HEK293 (cell line): ENCODE data around the gene PLA2G4A.

Experiments
- CTCF ChIA-PET: fragments of 350-600 bp; formaldehyde crosslinking; extraction: SDS; loops from one replicate; lab custom pipeline; 2021; ENCODE audit warnings: antibody characterized with exemption; lab: Yijun Ruan, JAX
- POLR2A ChIA-PET: fragments of 300-600 bp; formaldehyde crosslinking; extraction: SDS; loops from one replicate; lab custom pipeline; 2020; ENCODE audit warnings: antibody characterized with exemption, inconsistent platforms; lab: Yijun Ruan, JAX
- H3K27ac ChIP-seq: fragments of 200-500 bp; sonication (Bioruptor generic); 2 replicates; pipeline ENCODE4 v1.5.1; 2014; ENCODE audit warnings: low read depth, low read length, control low read depth, inconsistent platforms; ENCODE audit errors: extremely low read depth
- H3K36me3 ChIP-seq, 2 experiments: fragments of 200-500 bp in 1 of 2; sonication (Bioruptor generic) in 1 of 2; 1 replicate in 1 of 2; 2 replicates in 1 of 2; pipeline ENCODE4 v1.5.1; 2014 to 2017; ENCODE audit warnings: inconsistent platforms in 2 of 2, low read length in 2 of 2; ENCODE audit not compliant: control insufficient read depth in 2 of 2, insufficient read depth in 1 of 2
- H3K4me1 ChIP-seq: fragments of 200-500 bp; sonication (Bioruptor generic); 2 replicates; pipeline ENCODE4 v1.5.1; 2014; ENCODE audit warnings: mild to moderate bottlenecking, low read length, inconsistent platforms; ENCODE audit not compliant: control insufficient read depth, insufficient read depth
- H3K4me3 ChIP-seq: 2 replicates; pipeline ENCODE4 v1.5.1; 2011; ENCODE audit warnings: low read depth, mild to moderate bottlenecking, control low read depth, low read length, moderate library complexity
- H3K9me3 ChIP-seq: fragments of 200-500 bp; sonication (Bioruptor generic); 2 replicates; pipeline ENCODE4 v1.5.1; 2014; ENCODE audit warnings: low read depth, low read length, inconsistent platforms; ENCODE audit not compliant: control insufficient read depth, insufficient read depth
- KLF1 ChIP-seq: fragments of 450-650 bp; formaldehyde crosslinking; IDR thresholded peaks from 2 replicates; pipeline ENCODE4 v1.5.1; 2016; ENCODE audit warnings: missing biosample characterization, missing genetic modification characterization
- MEIS1 ChIP-seq: sonication (generic); formaldehyde crosslinking; IDR thresholded peaks from 2 replicates; pipeline ENCODE4 v1.8.1; 2022; ENCODE audit warnings: missing genetic modification reagents, mild to moderate bottlenecking, borderline replicate concordance
- OVOL3 ChIP-seq: fragments of 450-650 bp; formaldehyde crosslinking; IDR thresholded peaks from 2 replicates; pipeline ENCODE4 v1.5.1; 2016; ENCODE audit warnings: missing biosample characterization, missing genetic modification characterization
- PATZ1 ChIP-seq: fragments of 450-650 bp; formaldehyde crosslinking; IDR thresholded peaks from 2 replicates; pipeline ENCODE4 v1.5.1; 2016; ENCODE audit warnings: missing biosample characterization, missing genetic modification characterization
- TCF7L2 ChIP-seq: IDR thresholded peaks from 2 replicates; pipeline ENCODE4 v1.6.1; 2011; ENCODE audit warnings: low read depth, mild to moderate bottlenecking, inconsistent platforms, low read length, moderate library complexity, borderline replicate concordance
- ZBTB10 ChIP-seq: fragments of 450-650 bp; formaldehyde crosslinking; IDR thresholded peaks from 2 replicates; pipeline ENCODE4 v1.5.1; 2016; ENCODE audit warnings: missing biosample characterization, missing genetic modification characterization
- ZBTB48 ChIP-seq: fragments of 450-650 bp; formaldehyde crosslinking; IDR thresholded peaks from 2 replicates; pipeline ENCODE4 v1.5.1; 2016; ENCODE audit warnings: missing biosample characterization, missing genetic modification characterization
- ZBTB49 ChIP-seq: fragments of 450-650 bp; formaldehyde crosslinking; IDR thresholded peaks from 2 replicates; pipeline ENCODE4 v1.5.1; 2016; ENCODE audit warnings: missing biosample characterization, missing genetic modification characterization, low read depth
- ZBTB6 ChIP-seq: fragments of 450-650 bp; formaldehyde crosslinking; IDR thresholded peaks from 2 replicates; pipeline ENCODE4 v1.5.1; 2017; ENCODE audit warnings: missing biosample characterization, missing genetic modification characterization
- ZFP37 ChIP-seq: fragments of 450-650 bp; formaldehyde crosslinking; IDR thresholded peaks from 2 replicates; pipeline ENCODE4 v1.5.1; 2016; ENCODE audit warnings: missing biosample characterization, missing genetic modification characterization
- ZNF133 ChIP-seq: fragments of 450-650 bp; formaldehyde crosslinking; IDR thresholded peaks from 2 replicates; pipeline ENCODE4 v1.5.1; 2016; ENCODE audit warnings: missing biosample characterization, missing genetic modification characterization
- ZNF140 ChIP-seq: fragments of 450-650 bp; formaldehyde crosslinking; IDR thresholded peaks from 2 replicates; pipeline ENCODE4 v1.5.1; 2016; ENCODE audit warnings: missing biosample characterization, missing genetic modification characterization
- ZNF19 ChIP-seq: fragments of 450-650 bp; formaldehyde crosslinking; IDR thresholded peaks from 2 replicates; pipeline ENCODE4; 2016; ENCODE audit warnings: missing biosample characterization, missing genetic modification characterization, low read depth
- ZNF202 ChIP-seq: fragments of 450-650 bp; formaldehyde crosslinking; IDR thresholded peaks from 2 replicates; pipeline ENCODE4 v1.5.1; 2016; ENCODE audit warnings: missing biosample characterization, missing genetic modification characterization, borderline replicate concordance
- ZNF211 ChIP-seq: fragments of 450-650 bp; formaldehyde crosslinking; IDR thresholded peaks from 2 replicates; pipeline ENCODE4 v1.5.1; 2016; ENCODE audit warnings: low read depth, missing biosample characterization, missing genetic modification characterization
- ZNF274 ChIP-seq, 2 experiments: fragments of 200-500 bp in 1 of 2; fragments of 450-650 bp in 1 of 2; sonication (Bioruptor generic) in 1 of 2; formaldehyde crosslinking in 1 of 2; IDR thresholded peaks; 2 replicates each; pipeline versions ENCODE4 v1.5.1 to v1.6.1; 2014 to 2016; ENCODE audit warnings: borderline replicate concordance in 1 of 2, inconsistent platforms in 1 of 2, low read length in 1 of 2, missing biosample characterization in 1 of 2, missing genetic modification characterization in 1 of 2
- ZNF280C ChIP-seq: fragments of 450-650 bp; formaldehyde crosslinking; IDR thresholded peaks from 2 replicates; pipeline ENCODE4 v1.5.1; 2016; ENCODE audit warnings: missing biosample characterization, missing genetic modification characterization
- ZNF362 ChIP-seq: fragments of 450-650 bp; formaldehyde crosslinking; IDR thresholded peaks from 2 replicates; pipeline ENCODE4 v1.5.1; 2016; ENCODE audit warnings: missing biosample characterization, missing genetic modification characterization
- ZNF660 ChIP-seq: fragments of 450-650 bp; IDR thresholded peaks from 2 replicates; pipeline ENCODE4 v1.5.1; 2018; ENCODE audit warnings: missing biosample characterization, mild to moderate bottlenecking, missing genetic modification characterization
- ZNF664 ChIP-seq: fragments of 450-650 bp; formaldehyde crosslinking; IDR thresholded peaks from 2 replicates; pipeline ENCODE4 v1.5.1; 2016; ENCODE audit warnings: missing biosample characterization, missing genetic modification characterization
- ZNF670 ChIP-seq: fragments of 450-650 bp; formaldehyde crosslinking; IDR thresholded peaks from 2 replicates; pipeline ENCODE4 v1.5.1; 2016; ENCODE audit warnings: missing biosample characterization, missing genetic modification characterization, low read depth
- ZNF704 ChIP-seq: fragments of 450-650 bp; formaldehyde crosslinking; IDR thresholded peaks from 2 replicates; pipeline ENCODE4 v1.5.1; 2016; ENCODE audit warnings: missing biosample characterization, missing genetic modification characterization
- ZXDB ChIP-seq: fragments of 450-650 bp; formaldehyde crosslinking; IDR thresholded peaks from 2 replicates; pipeline ENCODE4 v1.5.1; 2016; ENCODE audit warnings: missing biosample characterization, missing genetic modification characterization

The PLA2G4A gene

GRCh38 chr1:186888367-186888766 lies 59.6 kb downstream of the PLA2G4A start:
- H3K4me3 ChIP-seq: no peak overlapping the region
- no peaks in the 10 kb centered on the region for H3K36me3 ChIP-seq
- H3K4me1 ChIP-seq: no peaks in the 10 kb centered on the region
- no peaks in the 10 kb centered on the region for H3K9me3 ChIP-seq
- no peak for TF ChIP-seq ZFP37 (tag by site-specific recombination)
- TF ChIP-seq TCF7L2: no peak
- no peak for TF ChIP-seq ZNF704
- TF ChIP-seq ZNF664 (tag by site-specific recombination): no peak
- TF ChIP-seq ZNF211 (tag by site-specific recombination): no peak
- TF ChIP-seq ZNF19 (tag by site-specific recombination): no peak
- no peak for TF ChIP-seq ZNF362 (tag by site-specific recombination)
- no peak for TF ChIP-seq PATZ1
- no peak for TF ChIP-seq OVOL3 (tag by site-specific recombination)
- no peak for TF ChIP-seq ZXDB (tag by site-specific recombination)
- no peak for TF ChIP-seq ZBTB48 (tag by site-specific recombination)
- TF ChIP-seq ZBTB49: no peak
- TF ChIP-seq ZNF133: no peak
- TF ChIP-seq ZNF140: no peak
- no peak for TF ChIP-seq ZNF202 (tag by site-specific recombination)
- TF ChIP-seq ZNF274 (IDR thresholded peaks at IDR 0.05; ENCODE audit: low read length): no peak
- TF ChIP-seq ZNF274 (tag by site-specific recombination; IDR thresholded peaks at IDR 0.05; ENCODE audit: borderline replicate concordance): no peak
- no peak for TF ChIP-seq ZNF280C
- CTCF ChIA-PET: no interaction called here
- no peak overlapping the region for H3K27ac ChIP-seq
- POLR2A ChIA-PET: no interaction called here

- CTCF ChIA-PET: no interaction called here
- H3K36me3 ChIP-seq: no peaks in the 10 kb centered on the region
- POLR2A ChIA-PET: no interaction called here
- no peak for TF ChIP-seq ZBTB6 (tag by site-specific recombination)
- TF ChIP-seq ZNF660 (tag by site-specific recombination): no peak
- no peak for TF ChIP-seq ZNF670 (tag by site-specific recombination)
- no peak for TF ChIP-seq ZNF140
- TF ChIP-seq ZNF133: no peak
- TF ChIP-seq KLF1 (tag by site-specific recombination): no peak
- no peak for TF ChIP-seq ZBTB10
- TF ChIP-seq MEIS1: no peak
These were observed 64.2 kb downstream of the PLA2G4A start for GRCh38 chr1:186892936-186893335.

More at GRCh38 chr1:186892936-186893335, 64.2 kb downstream of the PLA2G4A start:
- Histone ChIP-seq H3K9me3 (no peaks in the 10 kb centered on the region), H3K4me3 (no peak overlapping the region), H3K4me1 (no peaks in the 10 kb centered on the region), H3K27ac (no peak overlapping the region)
